ENCODE data around the gene S100A9.
"Not testable (repeated sequence)": the region's sequence is repeated elsewhere in the genome, so short reads cannot be mapped to it uniquely, and the experiment has no call there.

Gene S100A9

GRCh38 chr1:153405825-153406599, 48.4 kb downstream of the S100A9 start:
- not testable (repeated sequence) for DNase-seq

GRCh38 chr1:153407274-153407673, 49.6 kb downstream of the S100A9 start:
- not testable (repeated sequence) for DNase-seq

Measured in hypothalamus (tissue), 51 donors.